Cardiac muscle cell (in vitro differentiated cells and primary cell): Measurements from ENCODE around the gene ARSD. TPM values are rescaled to one million over a fixed set of nuclear protein-coding genes. Genes with fewer than 3 reads are reported as not detected.

Source experiments
- DNase-seq, 2 donors: peaks; one replicate each; pipeline versions ENCODE4 v3.0.0 to v3.0.0-alpha.2; 2010 to 2017; ENCODE audit warnings: low read depth in 1 of 2, low spot score in 1 of 2
- H3K27ac ChIP-seq: fragments of 200-600 bp; sonication (generic); 2 replicates; pipeline ENCODE4 v1.5.1; 2016
- H3K27me3 ChIP-seq: fragments of 200-600 bp; sonication (generic); 2 replicates; pipeline ENCODE4 v1.6.0; 2016; ENCODE audit warnings: control low read depth
- H3K36me3 ChIP-seq: fragments of 200-600 bp; sonication (generic); 2 replicates; pipeline ENCODE4 v1.5.1; 2016; ENCODE audit warnings: control low read depth
- H3K4me1 ChIP-seq: fragments of 200-600 bp; sonication (generic); 2 replicates; pipeline ENCODE4 v1.8.1; 2017; ENCODE audit warnings: low read depth, mild to moderate bottlenecking, mixed run types
- H3K4me3 ChIP-seq: fragments of 200-600 bp; sonication (generic); 2 replicates; pipeline ENCODE4 v1.5.1; 2016; ENCODE audit warnings: mild to moderate bottlenecking
- H3K9me3 ChIP-seq: fragments of 200-600 bp; sonication (generic); 2 replicates; pipeline ENCODE4 v1.5.1; 2017; ENCODE audit warnings: low read depth, mild to moderate bottlenecking, control low read depth
- CTCF ChIP-seq: IDR thresholded peaks from 2 replicates; pipeline ENCODE4 v1.5.1; 2012; ENCODE audit warnings: low read depth, mild to moderate bottlenecking, low read length
- polyA plus RNA-seq: library from polyadenylated mRNA; unstranded; fragments of >200 nt; fragmentation: Nextera tagmentation; extraction: Ambion mirVana; gene quantifications from 2 replicates; pipeline ENCODE4 v1.2.1, GENCODE V29; 2016
- total RNA-seq: library from RNA; depleted of rRNA; stranded (reverse); fragments of >200 nt; gene quantifications from 2 replicates; pipeline ENCODE4 v1.2.3, GENCODE V29; 2016

The ARSD gene
- total and polyA plus RNA-seq, 2 experiments from 2014 or later: 29.7 to 32.7 TPM

- no peak for DNase-seq
- no peaks in the 10 kb centered on the region for H3K36me3 ChIP-seq
- no peaks in the 10 kb centered on the region for H3K27me3 ChIP-seq
- no peak for TF ChIP-seq CTCF
- no peaks in the 10 kb centered on the region for H3K9me3 ChIP-seq
- H3K27ac ChIP-seq: no peak overlapping the region
- H3K4me1 ChIP-seq: peaks cover 2% of the 10 kb centered on the region
- H3K4me3 ChIP-seq: no peak overlapping the region
Measured at GRCh38 chrX:2874222-2875135, 54.7 kb downstream of the ARSD start.

GRCh38 chrX:2872671-2873277 is 56.4 kb downstream of the ARSD start:
- no peak for TF ChIP-seq CTCF
- no peaks in the 10 kb centered on the region for H3K36me3 ChIP-seq
- H3K4me3 ChIP-seq: no peak overlapping the region
- no peaks in the 10 kb centered on the region for H3K27me3 ChIP-seq
- DNase-seq: no peak
- H3K27ac ChIP-seq: no peak overlapping the region
- peaks cover 2% of the 10 kb centered on the region for H3K4me1 ChIP-seq
- no peaks in the 10 kb centered on the region for H3K9me3 ChIP-seq

GRCh38 chrX:2871831-2872230 is 57.3 kb downstream of the ARSD start:
- no peaks in the 10 kb centered on the region for H3K36me3 ChIP-seq
- H3K27me3 ChIP-seq: no peaks in the 10 kb centered on the region
- no peak for TF ChIP-seq CTCF
- no peak overlapping the region for H3K4me3 ChIP-seq
- peaks cover 2% of the 10 kb centered on the region for H3K4me1 ChIP-seq
- no peak for DNase-seq
- no peaks in the 10 kb centered on the region for H3K9me3 ChIP-seq
- H3K27ac ChIP-seq: no peak overlapping the region

GRCh38 chrX:2870650-2871049 is 58.5 kb downstream of the ARSD start:
- Histone ChIP-seq H3K9me3 (no peaks in the 10 kb centered on the region), H3K36me3 (no peaks in the 10 kb centered on the region), H3K27ac (no peak overlapping the region), H3K27me3 (no peaks in the 10 kb centered on the region), H3K4me3 (no peak overlapping the region), H3K4me1 (no peaks in the 10 kb centered on the region)
- DNase-seq: no peak
- no peak for TF ChIP-seq CTCF

GRCh38 chrX:2867206-2867605 is 61.9 kb downstream of the ARSD start:
- no peak for DNase-seq
- TF ChIP-seq CTCF: no peak

More at GRCh38 chrX:2867206-2867605, 61.9 kb downstream of the ARSD start:
- H3K36me3 ChIP-seq: peaks cover 5% of the 10 kb centered on the region
- no peak overlapping the region for H3K4me3 ChIP-seq
- no peaks in the 10 kb centered on the region for H3K27me3 ChIP-seq
- H3K9me3 ChIP-seq: no peaks in the 10 kb centered on the region
- H3K4me1 ChIP-seq: no peaks in the 10 kb centered on the region
- H3K27ac ChIP-seq: no peak overlapping the region
